Panc1 (cell line): Measurements from ENCODE around the gene ADGRD1.

Experiments used
- CTCF ChIP-seq: fragments of 450-650 bp; IDR thresholded peaks from 2 replicates; pipeline ENCODE4 v1.5.1; 2017; ENCODE audit warnings: mild to moderate bottlenecking
- POLR2AphosphoS5 ChIP-seq: IDR thresholded peaks from 2 replicates; pipeline ENCODE4 v1.6.1; 2012; ENCODE audit warnings: mild to moderate bottlenecking, low read depth, low read length, moderate library complexity
- SIN3A ChIP-seq: IDR thresholded peaks from 2 replicates; pipeline ENCODE4 v1.6.1; 2012; ENCODE audit warnings: low read depth, mild to moderate bottlenecking, low read length, moderate library complexity, borderline replicate concordance; ENCODE audit not compliant: insufficient read depth

- no peak for TF ChIP-seq CTCF
- no peak for TF ChIP-seq POLR2AphosphoS5
- no peak for TF ChIP-seq SIN3A
Observed at GRCh38 chr12:131077931-131078391, 124.3 kb downstream of the ADGRD1 start.
